GM12872 (cell line): Measurements from ENCODE around the gene SULT4A1.
A peak's percentile ranks its signal among the peaks of the same experiment; 100 is the strongest.

Experiments
- TF ChIP-seq, protein P1 (sequence below): IDR thresholded peaks from 3 replicates; pipeline ENCODE4 v1.5.1; 2011; ENCODE audit warnings: low read depth, mild to moderate bottlenecking, low read length, moderate library complexity; ENCODE audit not compliant: insufficient read depth

Gene SULT4A1

GRCh38 chr22:43885319-43885671 is 23.0 kb upstream of the SULT4A1 start:
- TF ChIP-seq, protein P1, sequence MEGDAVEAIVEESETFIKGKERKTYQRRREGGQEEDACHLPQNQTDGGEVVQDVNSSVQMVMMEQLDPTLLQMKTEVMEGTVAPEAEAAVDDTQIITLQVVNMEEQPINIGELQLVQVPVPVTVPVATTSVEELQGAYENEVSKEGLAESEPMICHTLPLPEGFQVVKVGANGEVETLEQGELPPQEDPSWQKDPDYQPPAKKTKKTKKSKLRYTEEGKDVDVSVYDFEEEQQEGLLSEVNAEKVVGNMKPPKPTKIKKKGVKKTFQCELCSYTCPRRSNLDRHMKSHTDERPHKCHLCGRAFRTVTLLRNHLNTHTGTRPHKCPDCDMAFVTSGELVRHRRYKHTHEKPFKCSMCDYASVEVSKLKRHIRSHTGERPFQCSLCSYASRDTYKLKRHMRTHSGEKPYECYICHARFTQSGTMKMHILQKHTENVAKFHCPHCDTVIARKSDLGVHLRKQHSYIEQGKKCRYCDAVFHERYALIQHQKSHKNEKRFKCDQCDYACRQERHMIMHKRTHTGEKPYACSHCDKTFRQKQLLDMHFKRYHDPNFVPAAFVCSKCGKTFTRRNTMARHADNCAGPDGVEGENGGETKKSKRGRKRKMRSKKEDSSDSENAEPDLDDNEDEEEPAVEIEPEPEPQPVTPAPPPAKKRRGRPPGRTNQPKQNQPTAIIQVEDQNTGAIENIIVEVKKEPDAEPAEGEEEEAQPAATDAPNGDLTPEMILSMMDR = no peak

- TF ChIP-seq, protein P1 = peak; percentile 94
Observed at GRCh38 chr22:43884600-43885318, 22.4 kb upstream of the SULT4A1 start.

GRCh38 chr22:43883719-43884415 is 21.6 kb upstream of the SULT4A1 start:
- TF ChIP-seq, protein P1 = no peak

DNA sequence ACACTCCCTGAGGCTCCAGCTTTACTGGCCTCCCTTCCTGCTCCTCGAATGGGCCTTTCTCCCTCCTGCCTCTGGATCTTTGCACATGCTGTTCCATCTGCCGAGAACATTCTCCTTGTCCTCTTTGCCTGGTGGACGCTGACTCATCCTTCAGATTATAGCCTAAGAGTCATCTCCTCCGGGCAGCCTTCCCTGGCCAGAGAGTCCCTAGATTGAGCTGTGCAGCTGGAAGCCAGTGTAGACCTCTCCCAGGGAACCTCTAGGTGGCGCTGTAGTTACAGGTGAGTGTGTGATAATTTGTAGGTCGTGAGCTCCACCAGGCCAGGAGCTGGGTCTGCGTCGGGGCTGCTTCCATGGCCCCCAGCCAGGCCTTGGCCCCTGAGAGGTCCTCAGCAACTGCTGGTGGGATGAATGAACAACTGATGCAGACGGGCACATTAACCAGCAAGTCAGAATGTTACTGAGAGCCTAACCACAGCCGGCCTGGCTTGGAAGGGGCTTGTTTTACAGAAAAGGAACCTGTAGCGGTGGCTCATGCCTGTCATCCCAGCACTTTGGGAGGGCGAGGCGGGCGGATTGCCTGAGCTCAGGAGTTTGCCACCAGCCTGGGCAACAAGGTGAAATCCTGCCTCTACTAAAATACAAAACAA is 20.8 kb upstream of the SULT4A1 start:
- TF ChIP-seq, protein P1 = peak; percentile 85

DNA sequence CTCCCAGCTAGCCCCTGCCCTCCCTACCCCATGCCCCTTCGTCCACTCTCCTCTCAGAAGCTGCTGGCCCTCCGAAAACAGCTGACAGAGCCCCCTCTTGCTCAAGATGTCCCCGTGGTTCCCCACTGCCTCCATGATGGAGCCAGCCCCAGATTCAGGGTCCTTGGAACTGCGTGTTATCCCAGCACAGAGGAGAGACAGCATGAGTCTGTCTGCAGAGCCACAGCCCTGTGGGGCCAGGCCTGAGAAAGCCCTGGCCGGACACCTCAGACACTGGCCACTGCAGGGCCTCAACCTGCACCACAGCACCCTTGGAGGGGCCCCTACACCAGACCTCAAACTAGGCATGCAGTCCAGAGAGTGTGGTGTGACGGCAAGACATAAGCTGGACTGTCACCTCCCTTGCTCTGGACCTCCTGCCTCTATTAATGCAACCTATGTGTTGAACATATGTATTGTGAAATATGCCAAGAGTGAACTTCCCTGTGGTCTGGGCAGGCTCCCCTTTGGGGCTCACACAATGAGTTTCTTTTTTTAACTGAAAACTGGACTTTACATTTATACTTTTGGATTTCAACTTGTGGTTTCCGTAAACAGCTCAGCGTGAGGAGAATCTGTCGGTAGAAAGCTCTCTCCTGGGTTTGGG is 19.9 kb upstream of the SULT4A1 start:
- TF ChIP-seq, protein P1 = no peak

GRCh38 chr22:43881091-43882061 is 19.1 kb upstream of the SULT4A1 start:
- TF ChIP-seq, protein P1 = no peak
